Suppressor macrophage treated with lipopolysaccharide for 4 hours (primary cell): ENCODE data around the gene PLXNB2.
"Not testable (repeated sequence)": the region's sequence is repeated elsewhere in the genome, so short reads cannot be mapped to it uniquely, and the experiment has no call there.

ENCODE experiments used
- DNase-seq: peaks from one replicate; pipeline ENCODE4 v3.0.0-alpha.2; 2020

The PLXNB2 gene

GRCh38 chr22:50326225-50326955 is 18.9 kb upstream of the PLXNB2 start:
- no peak for DNase-seq

GRCh38 chr22:50325444-50326224 is 18.2 kb upstream of the PLXNB2 start:
- no peak for DNase-seq

- no peak for DNase-seq
These were observed 16.5 kb upstream of the PLXNB2 start for GRCh38 chr22:50323900-50324299.

- not testable (repeated sequence) for DNase-seq
These were observed 15.1 kb upstream of the PLXNB2 start for GRCh38 chr22:50322382-50323104.

- DNase-seq = no peak
These were observed 13.4 kb upstream of the PLXNB2 start for GRCh38 chr22:50320671-50321325.

GRCh38 chr22:50320116-50320515 is 12.7 kb upstream of the PLXNB2 start:
- no peak for DNase-seq

- no peak for DNase-seq
These were observed 12.1 kb upstream of the PLXNB2 start for GRCh38 chr22:50319503-50319951.

GRCh38 chr22:50318698-50319411 is 11.4 kb upstream of the PLXNB2 start:
- no peak for DNase-seq

- no peak for DNase-seq
These were observed 10.9 kb upstream of the PLXNB2 start for GRCh38 chr22:50318356-50318697.

GRCh38 chr22:50317674-50318073 is 10.2 kb upstream of the PLXNB2 start:
- DNase-seq = no peak

- DNase-seq = no peak
These were observed 9.7 kb upstream of the PLXNB2 start for GRCh38 chr22:50317178-50317577.

- DNase-seq = no peak
These were observed 8.9 kb upstream of the PLXNB2 start for GRCh38 chr22:50316114-50317065.

- no peak for DNase-seq
These were observed 8.1 kb upstream of the PLXNB2 start for GRCh38 chr22:50315289-50316113.

GRCh38 chr22:50314455-50315288 is 7.2 kb upstream of the PLXNB2 start:
- DNase-seq = peak; percentile 75

GRCh38 chr22:50314081-50314454 is 6.6 kb upstream of the PLXNB2 start:
- no peak for DNase-seq

GRCh38 chr22:50313600-50313999 is 6.2 kb upstream of the PLXNB2 start:
- DNase-seq = no peak

- no peak for DNase-seq
These were observed 5.6 kb upstream of the PLXNB2 start for GRCh38 chr22:50313021-50313420.

GRCh38 chr22:50312371-50312770 is 4.9 kb upstream of the PLXNB2 start:
- no peak for DNase-seq

- no peak for DNase-seq
These were observed 4.3 kb upstream of the PLXNB2 start for GRCh38 chr22:50311606-50312351.
